ENCODE measurements around the gene ZNF79.

DNA sequence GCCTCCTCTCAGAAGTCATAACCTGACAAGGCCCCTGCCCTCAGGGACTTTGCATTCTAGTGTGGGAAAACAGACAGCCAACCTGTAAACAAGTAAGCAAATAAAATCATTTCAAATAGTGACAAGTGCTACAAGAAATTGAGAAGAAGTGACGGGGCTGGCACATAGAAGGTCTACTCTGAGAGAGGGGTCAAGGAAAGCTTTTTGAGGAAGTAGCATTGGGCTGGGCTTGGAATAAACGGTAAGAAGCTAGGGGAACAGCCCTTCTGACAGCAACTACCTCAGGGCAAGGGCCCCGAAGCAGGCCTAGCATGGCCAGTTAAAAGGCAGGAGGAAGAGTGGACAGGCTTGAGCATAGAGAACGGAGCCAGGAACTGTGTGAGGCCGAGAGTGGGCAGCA is 32.0 kb upstream of the ZNF79 start:
- TF ChIP-seq CBX5 (IDR thresholded peaks at IDR 0.05; ENCODE audit: low read depth, low read length): no peak
- TF ChIP-seq, protein P1, sequence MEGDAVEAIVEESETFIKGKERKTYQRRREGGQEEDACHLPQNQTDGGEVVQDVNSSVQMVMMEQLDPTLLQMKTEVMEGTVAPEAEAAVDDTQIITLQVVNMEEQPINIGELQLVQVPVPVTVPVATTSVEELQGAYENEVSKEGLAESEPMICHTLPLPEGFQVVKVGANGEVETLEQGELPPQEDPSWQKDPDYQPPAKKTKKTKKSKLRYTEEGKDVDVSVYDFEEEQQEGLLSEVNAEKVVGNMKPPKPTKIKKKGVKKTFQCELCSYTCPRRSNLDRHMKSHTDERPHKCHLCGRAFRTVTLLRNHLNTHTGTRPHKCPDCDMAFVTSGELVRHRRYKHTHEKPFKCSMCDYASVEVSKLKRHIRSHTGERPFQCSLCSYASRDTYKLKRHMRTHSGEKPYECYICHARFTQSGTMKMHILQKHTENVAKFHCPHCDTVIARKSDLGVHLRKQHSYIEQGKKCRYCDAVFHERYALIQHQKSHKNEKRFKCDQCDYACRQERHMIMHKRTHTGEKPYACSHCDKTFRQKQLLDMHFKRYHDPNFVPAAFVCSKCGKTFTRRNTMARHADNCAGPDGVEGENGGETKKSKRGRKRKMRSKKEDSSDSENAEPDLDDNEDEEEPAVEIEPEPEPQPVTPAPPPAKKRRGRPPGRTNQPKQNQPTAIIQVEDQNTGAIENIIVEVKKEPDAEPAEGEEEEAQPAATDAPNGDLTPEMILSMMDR (IDR thresholded peaks at IDR 0.05; ENCODE audit: control extremely low read depth in 1 of 3, insufficient read depth in 1 of 3, low read depth in 1 of 3, low read length in 3 of 3): no peak
- TF ChIP-seq JUN (IDR thresholded peaks at IDR 0.05; ENCODE audit: low read depth, low read length): no peak
- TF ChIP-seq BACH1 (IDR thresholded peaks at IDR 0.05; ENCODE audit: low read length): no peak
- TF ChIP-seq ZNF274 (IDR thresholded peaks at IDR 0.05; ENCODE audit: borderline replicate concordance, extremely low read depth, low read length): no peak
- no peak for TF ChIP-seq POU5F1 (IDR thresholded peaks at IDR 0.05; ENCODE audit: low read depth, low read length)
- TF ChIP-seq POLR2A (IDR thresholded peaks at IDR 0.05; ENCODE audit: control extremely low read depth in 1 of 2, low read depth in 2 of 2, low read length in 2 of 2): no peak
- TF ChIP-seq POLR2AphosphoS5 (IDR thresholded peaks at IDR 0.05; ENCODE audit: low read depth, low read length): no peak
- no peak for TF ChIP-seq CHD7 (IDR thresholded peaks at IDR 0.05; ENCODE audit: insufficient replicate concordance, low read length)
- TF ChIP-seq EZH2 (IDR thresholded peaks at IDR 0.05; ENCODE audit: low read depth, low read length, severe bottlenecking): no peak
- no peak for TF ChIP-seq RFX5 (IDR thresholded peaks at IDR 0.05; ENCODE audit: borderline replicate concordance, low read depth, low read length)

Data from H1 (cell line).